HFFc6 (cell line): ENCODE measurements around the gene HAT1. TPM values are rescaled to one million over a fixed set of nuclear protein-coding genes. Genes with fewer than 3 reads are reported as not detected.

Experiments
- DNase-seq: peaks from one replicate; pipeline ENCODE4 v3.0.0-alpha.2; 2018
- H3K27ac Mint-ChIP-seq: 2 replicates; pipeline ENCODE4 v1.8.0; 2020; ENCODE audit warnings: mild to moderate bottlenecking, mixed read lengths
- H3K27me3 Mint-ChIP-seq: 2 replicates; pipeline ENCODE4 v1.8.0; 2021; ENCODE audit warnings: mild to moderate bottlenecking, moderate library complexity, mixed read lengths; ENCODE audit not compliant: insufficient read depth
- H3K36me3 Mint-ChIP-seq: 2 replicates; pipeline ENCODE4 v1.8.0; 2021; ENCODE audit warnings: low read depth, mixed read lengths
- H3K4me1 Mint-ChIP-seq: 2 replicates; pipeline ENCODE4 v1.8.0; 2020; ENCODE audit warnings: low read depth, mixed read lengths
- H3K4me3 Mint-ChIP-seq: 2 replicates; pipeline ENCODE4 v1.8.0; 2020; ENCODE audit warnings: mild to moderate bottlenecking, moderate library complexity, mixed read lengths
- H3K9me3 Mint-ChIP-seq: 2 replicates; pipeline ENCODE4 v1.8.0; 2020; ENCODE audit warnings: mild to moderate bottlenecking, mixed read lengths
- total RNA-seq, 6 experiments: library from RNA; stranded (reverse); fragmentation: NEBNext Ultra II Directional; extraction: Animal tissue kit (Norgen Biotek cat#: 25700); gene quantifications; 2 replicates in 1 of 6; 3 replicates in 5 of 6; pipeline ENCODE4 v1.2.3, GENCODE V29; 2021
- TF ChIP-seq, protein P1 (sequence below): fragments of 200-600 bp; sonication (generic); IDR thresholded peaks from 2 replicates; pipeline ENCODE4 v1.5.0; 2021; ENCODE audit warnings: antibody characterized with exemption, mild to moderate bottlenecking

The HAT1 gene
- total RNA-seq, 6 experiments from 2014 or later: 40.3 to 65.1 (median 61.3) TPM

GRCh38 chr2:171960570-171960969, 38.3 kb downstream of the HAT1 start:
- no peak overlapping the region for H3K4me3 Mint-ChIP-seq
- no peak for DNase-seq

GRCh38 chr2:171963198-171963597, 40.9 kb downstream of the HAT1 start:
- TF ChIP-seq, protein P1, sequence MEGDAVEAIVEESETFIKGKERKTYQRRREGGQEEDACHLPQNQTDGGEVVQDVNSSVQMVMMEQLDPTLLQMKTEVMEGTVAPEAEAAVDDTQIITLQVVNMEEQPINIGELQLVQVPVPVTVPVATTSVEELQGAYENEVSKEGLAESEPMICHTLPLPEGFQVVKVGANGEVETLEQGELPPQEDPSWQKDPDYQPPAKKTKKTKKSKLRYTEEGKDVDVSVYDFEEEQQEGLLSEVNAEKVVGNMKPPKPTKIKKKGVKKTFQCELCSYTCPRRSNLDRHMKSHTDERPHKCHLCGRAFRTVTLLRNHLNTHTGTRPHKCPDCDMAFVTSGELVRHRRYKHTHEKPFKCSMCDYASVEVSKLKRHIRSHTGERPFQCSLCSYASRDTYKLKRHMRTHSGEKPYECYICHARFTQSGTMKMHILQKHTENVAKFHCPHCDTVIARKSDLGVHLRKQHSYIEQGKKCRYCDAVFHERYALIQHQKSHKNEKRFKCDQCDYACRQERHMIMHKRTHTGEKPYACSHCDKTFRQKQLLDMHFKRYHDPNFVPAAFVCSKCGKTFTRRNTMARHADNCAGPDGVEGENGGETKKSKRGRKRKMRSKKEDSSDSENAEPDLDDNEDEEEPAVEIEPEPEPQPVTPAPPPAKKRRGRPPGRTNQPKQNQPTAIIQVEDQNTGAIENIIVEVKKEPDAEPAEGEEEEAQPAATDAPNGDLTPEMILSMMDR: no peak
- peaks cover 32% of the 10 kb centered on the region for H3K4me1 Mint-ChIP-seq

More at GRCh38 chr2:171960570-171960969, 38.3 kb downstream of the HAT1 start:
- Mint-ChIP-seq H3K27ac (peak overlapping the region; percentile 26; the same call in 1 of the 2 replicates), H3K4me1 (peaks cover 52% of the 10 kb centered on the region), H3K9me3 (no peaks in the 10 kb centered on the region), H3K27me3 (no peaks in the 10 kb centered on the region), H3K36me3 (no peaks in the 10 kb centered on the region; the same call in 1 of the 2 replicates)
- TF ChIP-seq, protein P1: no peak

DNA sequence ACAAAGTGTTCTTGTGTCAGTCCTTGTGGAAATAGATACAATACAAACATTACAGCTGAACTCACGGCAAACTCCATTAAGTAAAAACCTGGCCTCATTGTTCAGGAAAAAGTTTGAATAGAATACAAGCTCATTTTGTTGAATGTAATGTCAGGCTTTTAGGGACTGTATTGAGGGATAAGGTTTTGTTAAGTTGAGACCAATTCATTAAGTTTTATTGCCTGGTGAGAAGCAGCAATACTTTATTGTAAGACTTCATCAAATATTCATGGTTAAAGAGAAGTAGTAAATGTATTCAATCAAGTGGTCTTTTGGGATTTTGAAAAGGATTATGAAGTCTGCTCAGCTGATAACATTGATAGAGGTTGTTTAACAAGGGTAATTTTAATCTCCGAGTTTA, 42.0 kb downstream of the HAT1 start:
- Mint-ChIP-seq H3K4me3 (no peak overlapping the region), H3K27me3 (no peaks in the 10 kb centered on the region), H3K27ac (no peak overlapping the region), H3K36me3 (no peaks in the 10 kb centered on the region; the same call in 1 of the 2 replicates), H3K9me3 (no peaks in the 10 kb centered on the region), H3K4me1 (peaks cover 21% of the 10 kb centered on the region)
- no peak for DNase-seq
- TF ChIP-seq, protein P1: no peak

More at GRCh38 chr2:171963198-171963597, 40.9 kb downstream of the HAT1 start:
- Mint-ChIP-seq H3K27ac (no peak overlapping the region), H3K9me3 (no peaks in the 10 kb centered on the region), H3K27me3 (no peaks in the 10 kb centered on the region), H3K36me3 (no peaks in the 10 kb centered on the region; the same call in 1 of the 2 replicates), H3K4me3 (no peak overlapping the region)
- DNase-seq: no peak

- DNase-seq: no peak
- Mint-ChIP-seq H3K9me3 (no peaks in the 10 kb centered on the region), H3K4me3 (no peak overlapping the region), H3K36me3 (no peaks in the 10 kb centered on the region; the same call in 1 of the 2 replicates), H3K4me1 (peaks cover 11% of the 10 kb centered on the region), H3K27ac (no peak overlapping the region), H3K27me3 (no peaks in the 10 kb centered on the region)
- TF ChIP-seq, protein P1: no peak
Observed at GRCh38 chr2:171965238-171965637, 43.0 kb downstream of the HAT1 start.

GRCh38 chr2:171965661-171966060, 43.4 kb downstream of the HAT1 start:
- Mint-ChIP-seq H3K27me3 (no peaks in the 10 kb centered on the region), H3K36me3 (no peaks in the 10 kb centered on the region; the same call in 1 of the 2 replicates), H3K27ac (no peak overlapping the region), H3K4me3 (no peak overlapping the region), H3K9me3 (no peaks in the 10 kb centered on the region), H3K4me1 (peaks cover 8% of the 10 kb centered on the region)
- TF ChIP-seq, protein P1: no peak
- DNase-seq: no peak
